ENCODE measurements around the gene IBA57.
"Not testable (repeated sequence)": the region's sequence is repeated elsewhere in the genome, so short reads cannot be mapped to it uniquely, and the experiment has no call there.

The IBA57 gene

DNA sequence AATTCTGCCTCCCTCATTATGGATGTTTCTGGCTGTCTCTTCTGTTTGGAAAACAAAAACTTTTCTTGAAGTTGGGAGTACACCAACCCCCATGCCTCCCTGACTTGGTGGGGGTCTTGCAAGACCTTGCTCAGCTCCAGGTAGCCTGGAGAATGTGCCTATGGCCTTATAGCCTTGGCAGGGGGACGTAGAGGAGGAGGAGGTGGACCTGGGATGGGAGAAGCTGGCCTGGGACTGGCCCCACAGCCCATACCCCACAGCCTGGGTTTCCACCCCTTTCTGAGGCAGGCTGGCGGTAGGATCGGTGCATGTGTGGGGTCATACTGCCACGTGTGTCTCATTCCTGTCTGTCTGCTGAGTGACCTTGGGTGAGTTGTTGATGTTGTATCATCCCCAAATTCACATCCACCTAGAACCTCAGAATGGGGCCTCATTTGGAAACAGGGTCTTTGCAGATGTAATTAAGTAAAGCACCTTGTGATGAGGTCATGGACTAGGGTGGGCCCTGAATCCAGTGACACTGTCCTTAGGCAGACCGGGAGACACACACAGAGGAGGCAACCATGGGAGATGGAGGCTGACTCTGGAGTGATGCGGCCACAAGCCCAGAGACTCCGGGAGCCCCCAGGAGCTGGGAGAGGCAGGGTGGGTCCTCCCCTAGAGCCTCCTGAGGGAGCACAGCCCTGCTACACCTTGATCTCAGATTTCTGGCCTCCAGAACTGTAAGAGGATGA lies 60.7 kb downstream of the IBA57 start:
- H3K4me3 ChIP-seq (ENCODE audit: low read depth, low read length): no peak overlapping the region
- in situ Hi-C loops (cut with HindIII; ENCODE audit: low sequenced_read_pairs): no loop called here
- no peak for DNase-seq (ENCODE audit: low read depth, low spot score)
- TF ChIP-seq, protein P1, sequence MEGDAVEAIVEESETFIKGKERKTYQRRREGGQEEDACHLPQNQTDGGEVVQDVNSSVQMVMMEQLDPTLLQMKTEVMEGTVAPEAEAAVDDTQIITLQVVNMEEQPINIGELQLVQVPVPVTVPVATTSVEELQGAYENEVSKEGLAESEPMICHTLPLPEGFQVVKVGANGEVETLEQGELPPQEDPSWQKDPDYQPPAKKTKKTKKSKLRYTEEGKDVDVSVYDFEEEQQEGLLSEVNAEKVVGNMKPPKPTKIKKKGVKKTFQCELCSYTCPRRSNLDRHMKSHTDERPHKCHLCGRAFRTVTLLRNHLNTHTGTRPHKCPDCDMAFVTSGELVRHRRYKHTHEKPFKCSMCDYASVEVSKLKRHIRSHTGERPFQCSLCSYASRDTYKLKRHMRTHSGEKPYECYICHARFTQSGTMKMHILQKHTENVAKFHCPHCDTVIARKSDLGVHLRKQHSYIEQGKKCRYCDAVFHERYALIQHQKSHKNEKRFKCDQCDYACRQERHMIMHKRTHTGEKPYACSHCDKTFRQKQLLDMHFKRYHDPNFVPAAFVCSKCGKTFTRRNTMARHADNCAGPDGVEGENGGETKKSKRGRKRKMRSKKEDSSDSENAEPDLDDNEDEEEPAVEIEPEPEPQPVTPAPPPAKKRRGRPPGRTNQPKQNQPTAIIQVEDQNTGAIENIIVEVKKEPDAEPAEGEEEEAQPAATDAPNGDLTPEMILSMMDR (IDR thresholded peaks at IDR 0.05; ENCODE audit: low read depth, low read length): no peak

DNA sequence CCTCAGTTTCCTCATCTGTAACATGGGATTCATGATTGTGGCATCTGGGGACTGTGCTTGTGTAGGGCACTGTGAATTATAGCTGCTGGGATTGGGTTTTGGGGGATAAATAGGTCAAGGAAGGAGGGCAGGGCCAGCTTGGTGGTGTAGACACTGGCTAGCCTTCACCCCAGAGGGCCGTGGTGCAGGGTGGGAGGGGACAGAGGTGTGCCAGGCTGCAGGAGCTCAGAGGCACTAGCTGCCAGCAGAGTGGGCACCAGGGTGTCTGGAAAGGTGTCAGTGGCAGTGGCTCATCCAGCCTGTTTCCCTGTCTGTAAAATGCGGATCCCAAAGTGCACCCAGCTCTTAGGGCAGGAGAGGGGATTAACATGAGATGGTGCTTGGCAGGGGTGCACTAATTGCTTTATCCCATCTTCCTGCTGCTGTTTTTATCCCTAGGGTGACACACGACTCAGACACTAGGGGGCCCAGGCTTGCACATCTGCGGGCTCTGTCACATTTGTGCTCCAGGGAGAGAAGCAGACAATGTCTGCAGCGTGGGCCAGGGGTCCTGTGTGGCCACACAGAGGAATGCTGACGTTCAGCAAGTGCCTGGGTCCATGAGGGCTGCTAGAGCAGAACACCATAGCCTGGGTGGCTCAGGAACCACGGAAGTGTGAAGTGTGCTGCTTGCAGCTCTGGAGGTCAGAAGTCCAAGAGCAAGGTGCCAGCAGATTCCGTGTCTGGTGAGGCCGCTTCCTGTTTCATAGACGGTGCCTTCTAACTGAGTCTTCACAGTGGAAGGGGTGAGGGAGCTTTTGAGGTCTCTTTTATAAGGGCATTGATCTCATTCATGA lies 61.6 kb downstream of the IBA57 start:
- DNase-seq (ENCODE audit: low read depth, low spot score): no peak
- in situ Hi-C loops (cut with HindIII; ENCODE audit: low sequenced_read_pairs): no loop called here
- no peak overlapping the region for H3K4me3 ChIP-seq (ENCODE audit: low read depth, low read length)
- TF ChIP-seq, protein P1 (IDR thresholded peaks at IDR 0.05; ENCODE audit: low read depth, low read length): peak; percentile 28

DNA sequence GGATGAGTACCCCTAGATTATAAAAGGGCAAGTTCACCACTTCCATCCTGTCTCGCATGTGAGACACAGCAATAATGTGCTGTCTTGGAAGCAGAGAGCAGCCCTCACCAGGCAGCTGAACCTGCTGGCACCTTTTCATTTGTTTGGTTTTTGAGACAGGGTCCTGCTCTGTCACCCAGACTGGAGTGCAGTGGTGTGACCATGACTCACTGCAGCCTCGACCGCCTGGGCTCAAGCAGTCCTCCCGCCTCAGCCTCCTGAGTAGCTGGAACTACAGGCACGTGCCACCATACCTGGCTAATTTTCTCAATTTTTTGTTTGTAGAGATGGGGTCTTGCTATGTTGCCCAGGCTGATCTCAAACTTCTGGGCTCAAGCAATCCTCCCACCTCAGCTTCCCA lies 62.5 kb downstream of the IBA57 start:
- DNase-seq (ENCODE audit: low read depth, low spot score); H3K4me3 ChIP-seq (ENCODE audit: low read depth, low read length); in situ Hi-C loops (cut with HindIII; ENCODE audit: low sequenced_read_pairs): not testable (repeated sequence)

DNA sequence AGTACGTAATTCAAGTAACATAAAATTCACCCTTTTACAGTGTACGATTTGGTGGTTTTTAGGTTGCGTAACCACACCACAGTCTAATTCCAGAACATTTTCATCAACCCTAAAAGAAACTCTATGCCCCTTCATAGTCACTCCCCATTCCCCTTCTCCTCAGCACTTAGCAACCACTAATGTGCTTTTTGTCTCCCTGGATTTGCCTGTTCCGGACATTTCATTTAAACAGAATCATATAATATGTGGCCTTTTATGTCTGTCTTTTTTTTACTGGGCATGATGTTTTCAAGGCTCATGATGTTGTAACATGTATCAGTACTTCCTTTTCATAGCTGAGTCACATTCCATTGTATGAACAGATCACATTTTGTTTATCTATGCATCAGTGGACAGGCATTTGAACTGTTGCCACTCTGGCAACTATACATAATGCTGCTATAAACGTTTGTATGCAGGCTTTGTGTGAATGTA lies 63.0 kb downstream of the IBA57 start:
- peak; percentile 78 for DNase-seq (ENCODE audit: low read depth, low spot score)
- no peak overlapping the region for H3K4me3 ChIP-seq (ENCODE audit: low read depth, low read length)
- in situ Hi-C loops (cut with HindIII; ENCODE audit: low sequenced_read_pairs): no loop called here
- TF ChIP-seq, protein P1 (IDR thresholded peaks at IDR 0.05; ENCODE audit: low read depth, low read length): no peak

DNA sequence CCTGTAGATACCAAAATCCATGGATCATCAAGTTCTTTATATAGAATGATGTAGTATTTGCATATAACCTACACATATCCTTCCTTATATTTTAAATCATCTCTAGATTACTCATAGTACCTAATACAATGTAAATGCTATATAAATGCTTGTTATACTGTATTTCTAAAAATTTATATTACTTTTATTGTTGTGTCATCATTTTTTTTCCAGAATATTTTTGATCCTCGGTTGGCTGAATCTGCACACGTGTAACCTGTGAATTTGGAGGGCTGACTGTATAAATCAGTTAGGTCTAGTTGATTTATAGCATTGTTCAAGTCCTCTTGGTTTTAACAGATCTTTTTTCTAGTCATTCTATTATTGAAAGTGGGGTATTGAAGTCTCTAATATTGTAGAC lies 65.6 kb downstream of the IBA57 start:
- TF ChIP-seq, protein P1 (IDR thresholded peaks at IDR 0.05; ENCODE audit: low read depth, low read length): no peak
- H3K4me3 ChIP-seq (ENCODE audit: low read depth, low read length): no peak overlapping the region
- in situ Hi-C loops (cut with HindIII; ENCODE audit: low sequenced_read_pairs): no loop called here
- DNase-seq (ENCODE audit: low read depth, low spot score): no peak

All from astrocyte of the spinal cord (primary cell).